PC-3 (cell line): Measurements from ENCODE around the gene C2CD5.

ENCODE experiments used
- EZH2 ChIP-seq: fragments of 300-600 bp; sonication (generic); IDR thresholded peaks from one replicate; pipeline ENCODE4 v1.6.1; 2017; ENCODE audit warnings: antibody characterized with exemption, mild to moderate bottlenecking, low read length; ENCODE audit not compliant: unreplicated experiment
- EZH2phosphoT487 ChIP-seq: fragments of 300-600 bp; sonication (generic); IDR thresholded peaks from 2 replicates; pipeline ENCODE4 v1.6.1; 2018; ENCODE audit warnings: mild to moderate bottlenecking, antibody characterized with exemption, low read length, borderline replicate concordance
- TF ChIP-seq, protein P1 (sequence below): fragments of 300-600 bp; sonication (generic); conservative IDR thresholded peaks from 2 replicates; pipeline ENCODE4 v1.5.1; 2017; ENCODE audit warnings: antibody characterized with exemption, low read depth, mild to moderate bottlenecking, low read length

DNA sequence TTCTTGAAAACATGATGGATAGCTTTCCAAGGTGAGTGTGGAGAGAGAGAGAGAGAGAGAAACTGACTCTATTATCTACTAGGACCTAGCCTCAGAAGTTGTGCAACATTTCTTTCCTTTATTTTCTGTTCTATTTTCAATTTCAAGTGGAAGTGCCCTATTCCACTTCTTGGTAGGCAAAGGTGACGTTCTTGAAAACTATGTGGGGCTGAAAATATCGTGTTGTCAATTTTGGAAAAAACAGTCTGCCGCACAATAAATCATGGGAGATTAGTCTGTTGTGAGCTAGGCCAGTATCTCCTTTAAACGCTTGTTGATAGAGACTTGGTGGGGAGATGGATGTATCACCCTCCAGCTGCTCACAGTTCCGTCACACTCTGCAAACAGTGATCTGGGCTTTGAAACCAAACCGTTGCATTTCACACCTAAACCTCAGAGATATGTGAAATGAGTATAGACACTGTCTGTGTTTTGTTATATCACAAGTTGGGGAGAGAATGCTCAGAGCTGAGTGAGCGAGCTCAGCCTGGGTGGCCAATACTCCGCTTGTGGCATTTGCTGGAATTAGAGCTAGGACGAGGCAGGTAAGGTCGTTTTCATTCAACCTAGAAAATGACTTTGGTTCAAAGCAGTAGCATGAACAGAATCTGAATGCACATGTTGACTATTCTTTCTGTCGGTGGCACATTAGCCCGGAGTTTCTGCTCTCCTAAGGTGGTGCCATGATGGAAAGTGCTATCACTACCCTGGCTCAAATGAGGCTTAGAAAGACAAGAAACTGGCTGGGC lies 134.8 kb downstream of the C2CD5 start:
- TF ChIP-seq, protein P1, sequence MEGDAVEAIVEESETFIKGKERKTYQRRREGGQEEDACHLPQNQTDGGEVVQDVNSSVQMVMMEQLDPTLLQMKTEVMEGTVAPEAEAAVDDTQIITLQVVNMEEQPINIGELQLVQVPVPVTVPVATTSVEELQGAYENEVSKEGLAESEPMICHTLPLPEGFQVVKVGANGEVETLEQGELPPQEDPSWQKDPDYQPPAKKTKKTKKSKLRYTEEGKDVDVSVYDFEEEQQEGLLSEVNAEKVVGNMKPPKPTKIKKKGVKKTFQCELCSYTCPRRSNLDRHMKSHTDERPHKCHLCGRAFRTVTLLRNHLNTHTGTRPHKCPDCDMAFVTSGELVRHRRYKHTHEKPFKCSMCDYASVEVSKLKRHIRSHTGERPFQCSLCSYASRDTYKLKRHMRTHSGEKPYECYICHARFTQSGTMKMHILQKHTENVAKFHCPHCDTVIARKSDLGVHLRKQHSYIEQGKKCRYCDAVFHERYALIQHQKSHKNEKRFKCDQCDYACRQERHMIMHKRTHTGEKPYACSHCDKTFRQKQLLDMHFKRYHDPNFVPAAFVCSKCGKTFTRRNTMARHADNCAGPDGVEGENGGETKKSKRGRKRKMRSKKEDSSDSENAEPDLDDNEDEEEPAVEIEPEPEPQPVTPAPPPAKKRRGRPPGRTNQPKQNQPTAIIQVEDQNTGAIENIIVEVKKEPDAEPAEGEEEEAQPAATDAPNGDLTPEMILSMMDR: no peak
- no peak for TF ChIP-seq EZH2phosphoT487
- TF ChIP-seq EZH2: no peak
